ENCODE measurements around the gene ANO10. TPM values are rescaled to one million over a fixed set of nuclear protein-coding genes. Genes with fewer than 3 reads are reported as not detected.
"Not testable (repeated sequence)": the region's sequence is repeated elsewhere in the genome, so short reads cannot be mapped to it uniquely, and the experiment has no call there.

Gene ANO10
- polyA plus RNA-seq, 1 donor, result 21.5 TPM

DNA sequence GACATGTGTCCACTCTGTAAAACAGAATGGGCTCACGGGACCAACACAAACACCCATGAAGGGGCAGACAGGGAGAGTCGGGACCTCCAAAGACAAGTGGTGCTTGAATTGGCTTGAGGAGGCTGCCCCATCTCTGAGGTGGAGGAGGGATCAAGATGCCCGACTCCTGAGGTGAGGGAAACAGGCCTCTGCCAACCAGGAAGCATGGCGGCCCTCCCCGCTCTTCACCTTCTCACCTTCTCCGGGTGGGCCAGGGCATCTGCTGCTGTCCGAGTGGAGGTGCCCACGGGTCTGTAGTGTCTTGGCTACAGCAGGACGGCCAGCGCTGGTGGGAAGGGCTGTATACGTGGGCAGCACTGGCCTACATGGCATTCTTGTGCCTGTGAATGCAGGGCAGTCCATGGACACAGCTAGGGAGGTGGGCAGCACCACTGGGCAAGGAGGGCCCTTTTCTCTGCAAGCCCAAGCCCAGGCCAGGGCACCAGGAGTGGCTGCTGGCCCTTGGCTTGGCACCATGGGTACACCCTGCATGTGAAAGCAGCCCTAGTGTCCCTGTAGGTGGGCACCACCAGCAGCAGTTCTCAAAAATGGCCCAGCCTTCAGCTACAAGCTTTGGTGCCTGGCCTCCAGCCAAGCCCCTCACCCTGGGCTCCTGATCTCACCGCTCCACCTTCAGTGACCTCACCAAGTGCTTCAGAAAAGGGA lies 256.1 kb downstream of the ANO10 start:
- Histone ChIP-seq H3K36me3 (ENCODE audit: control insufficient read depth, insufficient read depth, low read length) (peaks cover 3% of the 10 kb centered on the region), H3K27ac (ENCODE audit: low read length) (no peak overlapping the region), H3K9me3 (ENCODE audit: control insufficient read depth, low read depth, low read length) (no peaks in the 10 kb centered on the region), H3K4me3 (ENCODE audit: low read length) (no peak overlapping the region), H3K4me1 (ENCODE audit: control insufficient read depth, insufficient read depth, low read length) (no peaks in the 10 kb centered on the region), H3K27me3 (ENCODE audit: control insufficient read depth, insufficient read depth, low read length) (no peaks in the 10 kb centered on the region)
- no CpG with 5 or more reads among the region's 12 CpGs for WGBS (ENCODE audit: insufficient coverage, low lambda C conversion rate)
- no peak for DNase-seq

DNA sequence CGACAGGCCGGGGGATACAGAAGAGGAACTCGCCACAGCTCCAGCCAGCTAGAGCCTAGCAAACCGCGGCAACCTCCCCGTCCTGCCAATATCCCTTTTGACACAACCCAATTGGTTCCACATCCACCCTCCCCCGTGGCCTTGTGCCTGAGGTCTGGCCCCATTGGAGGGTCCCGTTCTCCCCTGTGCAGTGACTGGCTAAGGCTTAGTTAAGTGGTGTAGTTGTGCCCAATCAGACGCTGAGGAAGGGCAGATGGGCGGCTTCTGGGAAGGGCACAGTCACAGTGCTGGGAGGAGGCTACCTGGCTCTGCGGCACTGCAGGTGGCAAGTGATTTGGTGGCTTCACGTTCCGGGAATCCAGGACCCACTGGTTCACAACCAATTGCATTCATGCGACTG lies 256.9 kb downstream of the ANO10 start:
- no peak for DNase-seq
- no peaks in the 10 kb centered on the region for H3K4me1 ChIP-seq (ENCODE audit: control insufficient read depth, insufficient read depth, low read length)
- H3K27me3 ChIP-seq (ENCODE audit: control insufficient read depth, insufficient read depth, low read length), result no peaks in the 10 kb centered on the region
- H3K4me3 ChIP-seq (ENCODE audit: low read length), result no peak overlapping the region
- H3K36me3 ChIP-seq (ENCODE audit: control insufficient read depth, insufficient read depth, low read length), result peaks cover 3% of the 10 kb centered on the region
- no peaks in the 10 kb centered on the region for H3K9me3 ChIP-seq (ENCODE audit: control insufficient read depth, low read depth, low read length)
- H3K27ac ChIP-seq (ENCODE audit: low read length), result no peak overlapping the region
- 100% methylated on average over 1 of the region's 14 CpGs for WGBS (ENCODE audit: insufficient coverage, low lambda C conversion rate)

- Histone ChIP-seq H3K27ac (ENCODE audit: low read length) (no peak overlapping the region), H3K36me3 (ENCODE audit: control insufficient read depth, insufficient read depth, low read length) (peaks cover 3% of the 10 kb centered on the region), H3K4me1 (ENCODE audit: control insufficient read depth, insufficient read depth, low read length) (no peaks in the 10 kb centered on the region), H3K4me3 (ENCODE audit: low read length) (no peak overlapping the region), H3K27me3 (ENCODE audit: control insufficient read depth, insufficient read depth, low read length) (no peaks in the 10 kb centered on the region), H3K9me3 (ENCODE audit: control insufficient read depth, low read depth, low read length) (no peaks in the 10 kb centered on the region)
- WGBS (ENCODE audit: insufficient coverage, low lambda C conversion rate), result no CpG with 5 or more reads among the region's 14 CpGs
- no peak for DNase-seq
Observed at GRCh38 chr3:43364494-43364893, 257.3 kb downstream of the ANO10 start.

DNA sequence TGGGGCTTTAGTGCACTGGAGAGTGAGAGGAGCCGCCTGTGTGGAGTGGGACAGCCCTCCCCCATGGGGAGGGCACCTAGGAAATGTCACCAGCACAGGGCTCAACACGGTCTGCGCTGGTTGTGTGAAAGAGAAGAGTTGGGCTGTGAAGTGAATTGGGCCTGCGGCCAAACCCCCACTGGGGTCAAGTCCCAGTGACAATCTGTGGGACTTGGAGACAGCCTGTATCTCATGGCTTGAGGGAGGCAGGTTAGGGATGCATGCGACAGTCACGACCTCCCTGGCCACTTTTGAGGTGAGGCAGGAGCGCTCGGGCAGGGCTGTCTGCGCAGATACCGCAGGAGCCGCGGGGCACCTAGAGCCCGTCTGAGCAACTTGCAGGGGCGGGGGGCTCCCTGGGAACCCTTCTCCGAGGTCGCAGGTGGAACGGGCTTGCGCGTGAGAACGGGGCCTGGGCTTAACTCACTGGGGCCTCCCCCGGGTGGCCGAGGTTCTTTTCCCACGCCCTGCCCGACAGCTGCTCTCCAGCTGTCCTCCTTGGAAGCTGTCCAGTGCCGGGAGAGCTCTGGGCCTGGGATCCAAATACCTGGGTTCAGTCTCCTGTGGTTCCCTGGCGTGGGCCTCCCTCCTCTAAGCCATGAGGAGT lies 258.1 kb downstream of the ANO10 start:
- WGBS (ENCODE audit: insufficient coverage, low lambda C conversion rate), result no CpG with 5 or more reads among the region's 26 CpGs
- Histone ChIP-seq H3K27ac (ENCODE audit: low read length) (no peak overlapping the region), H3K27me3 (ENCODE audit: control insufficient read depth, insufficient read depth, low read length) (no peaks in the 10 kb centered on the region), H3K9me3 (ENCODE audit: control insufficient read depth, low read depth, low read length) (no peaks in the 10 kb centered on the region), H3K4me3 (ENCODE audit: low read length) (no peak overlapping the region), H3K4me1 (ENCODE audit: control insufficient read depth, insufficient read depth, low read length) (no peaks in the 10 kb centered on the region), H3K36me3 (ENCODE audit: control insufficient read depth, insufficient read depth, low read length) (peaks cover 3% of the 10 kb centered on the region)
- DNase-seq, result no peak

GRCh38 chr3:43362961-43363360 lies 258.9 kb downstream of the ANO10 start:
- H3K4me3 ChIP-seq (ENCODE audit: low read length), result no peak overlapping the region
- H3K27ac ChIP-seq (ENCODE audit: low read length), result no peak overlapping the region
- H3K9me3 ChIP-seq (ENCODE audit: control insufficient read depth, low read depth, low read length), result no peaks in the 10 kb centered on the region
- H3K36me3 ChIP-seq (ENCODE audit: control insufficient read depth, insufficient read depth, low read length), result peaks cover 3% of the 10 kb centered on the region
- no peaks in the 10 kb centered on the region for H3K27me3 ChIP-seq (ENCODE audit: control insufficient read depth, insufficient read depth, low read length)
- H3K4me1 ChIP-seq (ENCODE audit: control insufficient read depth, insufficient read depth, low read length), result no peaks in the 10 kb centered on the region
- no CpG with 5 or more reads among the region's 6 CpGs for WGBS (ENCODE audit: insufficient coverage, low lambda C conversion rate)
- DNase-seq, result no peak

DNA sequence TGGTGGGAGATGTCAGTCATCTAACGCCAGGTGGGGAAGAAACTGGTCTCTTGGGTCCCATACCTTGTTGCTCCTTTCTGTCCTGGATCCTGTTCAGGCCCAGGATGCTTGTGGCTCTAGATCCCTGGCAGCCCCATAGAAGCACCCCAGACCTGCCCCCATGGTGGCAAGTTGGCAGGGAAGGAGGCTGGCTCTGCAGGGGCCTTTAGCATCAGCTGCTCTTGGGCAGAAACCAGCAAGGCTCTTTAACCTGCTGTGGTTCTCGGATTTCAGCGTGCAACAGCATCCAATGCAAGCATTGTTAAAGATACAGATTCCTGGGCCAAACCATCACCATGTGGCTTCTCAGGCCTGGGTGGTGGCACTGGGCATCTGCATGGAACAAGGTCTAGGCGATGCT lies 259.6 kb downstream of the ANO10 start:
- no peaks in the 10 kb centered on the region for H3K9me3 ChIP-seq (ENCODE audit: control insufficient read depth, low read depth, low read length)
- H3K27ac ChIP-seq (ENCODE audit: low read length), result no peak overlapping the region
- H3K36me3 ChIP-seq (ENCODE audit: control insufficient read depth, insufficient read depth, low read length), result peaks cover 3% of the 10 kb centered on the region
- DNase-seq, result no peak
- WGBS (ENCODE audit: insufficient coverage, low lambda C conversion rate), result no CpG with 5 or more reads among the region's 4 CpGs
- H3K4me1 ChIP-seq (ENCODE audit: control insufficient read depth, insufficient read depth, low read length), result no peaks in the 10 kb centered on the region
- H3K27me3 ChIP-seq (ENCODE audit: control insufficient read depth, insufficient read depth, low read length), result no peaks in the 10 kb centered on the region
- no peak overlapping the region for H3K4me3 ChIP-seq (ENCODE audit: low read length)

- DNase-seq, result no peak
- Histone ChIP-seq H3K9me3 (ENCODE audit: control insufficient read depth, low read depth, low read length) (no peaks in the 10 kb centered on the region), H3K4me1 (ENCODE audit: control insufficient read depth, insufficient read depth, low read length) (no peaks in the 10 kb centered on the region), H3K4me3 (ENCODE audit: low read length) (no peak overlapping the region), H3K27me3 (ENCODE audit: control insufficient read depth, insufficient read depth, low read length) (no peaks in the 10 kb centered on the region), H3K36me3 (ENCODE audit: control insufficient read depth, insufficient read depth, low read length) (peaks cover 3% of the 10 kb centered on the region), H3K27ac (ENCODE audit: low read length) (no peak overlapping the region)
- WGBS (ENCODE audit: insufficient coverage, low lambda C conversion rate), result no CpG with 5 or more reads among the region's 5 CpGs
Observed at GRCh38 chr3:43361077-43361476, 260.7 kb downstream of the ANO10 start.

GRCh38 chr3:43356033-43356432 lies 265.8 kb downstream of the ANO10 start:
- DNase-seq; H3K4me1 ChIP-seq (ENCODE audit: control insufficient read depth, insufficient read depth, low read length); H3K4me3 ChIP-seq (ENCODE audit: low read length); H3K27me3 ChIP-seq (ENCODE audit: control insufficient read depth, insufficient read depth, low read length); H3K27ac ChIP-seq (ENCODE audit: low read length); H3K9me3 ChIP-seq (ENCODE audit: control insufficient read depth, low read depth, low read length); H3K36me3 ChIP-seq (ENCODE audit: control insufficient read depth, insufficient read depth, low read length): not testable (repeated sequence)
- no CpG with 5 or more reads among the region's 2 CpGs for WGBS (ENCODE audit: insufficient coverage, low lambda C conversion rate)

GRCh38 chr3:43353923-43354670 lies 267.7 kb downstream of the ANO10 start:
- H3K4me3 ChIP-seq (ENCODE audit: low read length), result no peak overlapping the region
- peaks cover 8% of the 10 kb centered on the region for H3K9me3 ChIP-seq (ENCODE audit: control insufficient read depth, low read depth, low read length)
- H3K4me1 ChIP-seq (ENCODE audit: control insufficient read depth, insufficient read depth, low read length), result no peaks in the 10 kb centered on the region
- no peak overlapping the region for H3K27ac ChIP-seq (ENCODE audit: low read length)
- H3K27me3 ChIP-seq (ENCODE audit: control insufficient read depth, insufficient read depth, low read length), result no peaks in the 10 kb centered on the region
- H3K36me3 ChIP-seq (ENCODE audit: control insufficient read depth, insufficient read depth, low read length), result peaks cover 11% of the 10 kb centered on the region
- DNase-seq, result no peak
- WGBS (ENCODE audit: insufficient coverage, low lambda C conversion rate), result no CpG with 5 or more reads among the region's 4 CpGs

- WGBS (ENCODE audit: insufficient coverage, low lambda C conversion rate), result no CpG with 5 or more reads among the region's 1 CpG
- Histone ChIP-seq H3K27ac (ENCODE audit: low read length) (no peak overlapping the region), H3K4me1 (ENCODE audit: control insufficient read depth, insufficient read depth, low read length) (no peaks in the 10 kb centered on the region), H3K9me3 (ENCODE audit: control insufficient read depth, low read depth, low read length) (peaks cover 8% of the 10 kb centered on the region), H3K4me3 (ENCODE audit: low read length) (no peak overlapping the region), H3K36me3 (ENCODE audit: control insufficient read depth, insufficient read depth, low read length) (peaks cover 17% of the 10 kb centered on the region), H3K27me3 (ENCODE audit: control insufficient read depth, insufficient read depth, low read length) (no peaks in the 10 kb centered on the region)
- no peak for DNase-seq
Observed at GRCh38 chr3:43353393-43353792, 268.4 kb downstream of the ANO10 start.

Measured in large intestine (tissue), 3 donors.